ENCODE measurements around the gene ANGPTL4. TPM values are rescaled to one million over a fixed set of nuclear protein-coding genes. Genes with fewer than 3 reads are reported as not detected.

ANGPTL4 gene
- total and polyA plus RNA-seq, 9 of the 15 experiments (the other 6 are each of a cell fraction or from before 2014, with no cell fraction given): 0.05 to 0.77 (median 0.22) TPM; not detected in 4

- Histone ChIP-seq H3K9me3 (replicated peaks; ENCODE audit: control insufficient read depth, insufficient read depth, low read depth, low read length) (no peaks in the 10 kb centered on the region), H3K4me3 (no peak overlapping the region), H3K27me3 (ENCODE audit: control insufficient read depth in 2 of 2, insufficient read depth in 2 of 2, low read length in 2 of 2) (peaks cover 13 to 36% of the 10 kb centered on the region in 2 experiments; a peak in 4 of 5 replicates), H3K9me1 (ENCODE audit: control insufficient read depth, insufficient read depth, low read length) (no peaks in the 10 kb centered on the region), H2AFZ (ENCODE audit: low read depth, low read length) (no peak overlapping the region), H3K4me1 (replicated peaks in 1 of 2; ENCODE audit: control insufficient read depth in 2 of 2, insufficient read depth in 2 of 2, low read length in 2 of 2) (peaks cover 0 to 49% of the 10 kb centered on the region in 2 experiments; a peak in 3 of 5 replicates), H4K20me1 (replicated peaks; ENCODE audit: control insufficient read depth, insufficient read depth, low read length) (no peaks in the 10 kb centered on the region), H3K27ac (ENCODE audit: extremely low read depth, low read depth, low read length) (no peak overlapping the region), H3K4me2 (ENCODE audit: insufficient read depth, low read length) (no peak overlapping the region), H3K36me3 (ENCODE audit: control insufficient read depth, insufficient read depth, low read length) (no peaks in the 10 kb centered on the region), H3K79me2 (ENCODE audit: control insufficient read depth, insufficient read depth, low read length) (no peaks in the 10 kb centered on the region), H3K9ac (ENCODE audit: insufficient read depth in 1 of 2, low read depth in 2 of 2, low read length in 2 of 2) (no peak overlapping the region)
- POLR2A ChIA-PET: no interaction called here
- WGBS (ENCODE audit: insufficient coverage, low coverage, missing lambda C conversion rate): 36% methylated on average over 7 of the region's 7 CpGs
- TF ChIP-seq GABPB2 (CRISPR knock-in tag; conservative IDR thresholded peaks at IDR 0.05) (no peak), TFAM (CRISPR knock-in tag; conservative IDR thresholded peaks at IDR 0.05) (no peak), BRD4 (IDR thresholded peaks at IDR 0.05) (no peak), NFIC (IDR thresholded peaks at IDR 0.05) (no peak)
- CTCF ChIA-PET (ENCODE audit: low intra/inter-chr PET ratio): interaction anchor here (0.6 kb wide), 1 partner anchor 986 kb away, joined by 3 read pairs; no protein-coding TSS in a partner anchor
- ATAC-seq: no peak
- FAIRE-seq: no peak
- in situ Hi-C loops (cut with MboI): no loop called here
- BruUV-seq (replicated peaks): no TSS peak
- DNase-seq (ENCODE audit: extremely low read depth in 1 of 4, low spot score in 3 of 4): no peak
- intact Hi-C loops (cut with micrococcal nuclease): no loop called here
Observed at GRCh38 chr19:8337728-8338127, 26.2 kb upstream of the ANGPTL4 start.

GRCh38 chr19:8338835-8339234 is 25.1 kb upstream of the ANGPTL4 start:
- Histone ChIP-seq H2AFZ (ENCODE audit: low read depth, low read length) (no peak overlapping the region), H3K9ac (ENCODE audit: insufficient read depth in 1 of 2, low read depth in 2 of 2, low read length in 2 of 2) (no peak overlapping the region), H3K4me3 (no peak overlapping the region), H3K27ac (ENCODE audit: extremely low read depth, low read depth, low read length) (no peak overlapping the region), H3K4me1 (replicated peaks in 1 of 2; ENCODE audit: control insufficient read depth in 2 of 2, insufficient read depth in 2 of 2, low read length in 2 of 2) (peaks cover 0 to 49% of the 10 kb centered on the region in 2 experiments; a peak in 3 of 5 replicates), H4K20me1 (replicated peaks; ENCODE audit: control insufficient read depth, insufficient read depth, low read length) (no peaks in the 10 kb centered on the region), H3K36me3 (ENCODE audit: control insufficient read depth, insufficient read depth, low read length) (no peaks in the 10 kb centered on the region), H3K9me1 (ENCODE audit: control insufficient read depth, insufficient read depth, low read length) (no peaks in the 10 kb centered on the region), H3K79me2 (ENCODE audit: control insufficient read depth, insufficient read depth, low read length) (no peaks in the 10 kb centered on the region), H3K4me2 (ENCODE audit: insufficient read depth, low read length) (no peak overlapping the region), H3K9me3 (replicated peaks; ENCODE audit: control insufficient read depth, insufficient read depth, low read depth, low read length) (no peaks in the 10 kb centered on the region), H3K27me3 (ENCODE audit: control insufficient read depth in 2 of 2, insufficient read depth in 2 of 2, low read length in 2 of 2) (peaks cover 7 to 27% of the 10 kb centered on the region in 2 experiments; a peak in 4 of 5 replicates)
- POLR2A ChIA-PET: no interaction called here
- TF ChIP-seq PRDM10 (IDR thresholded peaks at IDR 0.05; ENCODE audit: partially characterized antibody) (no peak), MAFK (IDR thresholded peaks at IDR 0.05; ENCODE audit: low read length) (no peak), SPI1 (IDR thresholded peaks at IDR 0.05; ENCODE audit: borderline replicate concordance, low read depth, low read length) (no peak)
- in situ Hi-C loops (cut with MboI): no loop called here
- DNase-seq (ENCODE audit: extremely low read depth in 1 of 4, low spot score in 3 of 4) (peak in 1 of 4 experiments; percentile 3), ATAC-seq (no peak), FAIRE-seq (no peak)
- WGBS (ENCODE audit: insufficient coverage, low coverage, missing lambda C conversion rate): 71% methylated on average over 4 of the region's 6 CpGs
- no TSS peak for BruUV-seq (replicated peaks)
- intact Hi-C loops (cut with micrococcal nuclease): no loop called here
- CTCF ChIA-PET (ENCODE audit: low intra/inter-chr PET ratio): no interaction called here
